Renal cortex interstitium (tissue), 11 donors: ENCODE measurements around the gene CRHR2. TPM values are rescaled to one million over a fixed set of nuclear protein-coding genes. Genes with fewer than 3 reads are reported as not detected.

Experiments used
- DNase-seq, 11 donors: peaks; one replicate each; pipeline ENCODE4 v3.0.0-alpha.2; 2013; ENCODE audit warnings: low read depth in 9 of 11, low spot score in 4 of 11; ENCODE audit errors: extremely low read depth in 1 of 11
- polyA plus RNA-seq, 3 donors: library from polyadenylated mRNA; unstranded; fragments of 120-200 nt; gene quantifications; one replicate each; pipeline ENCODE4 v1.2.1, GENCODE V29; 2013; ENCODE audit not compliant: insufficient read length in 3 of 3

The CRHR2 gene
- polyA plus RNA-seq, 3 donors: 0.13 to 0.20 TPM; not detected in 1

DNA sequence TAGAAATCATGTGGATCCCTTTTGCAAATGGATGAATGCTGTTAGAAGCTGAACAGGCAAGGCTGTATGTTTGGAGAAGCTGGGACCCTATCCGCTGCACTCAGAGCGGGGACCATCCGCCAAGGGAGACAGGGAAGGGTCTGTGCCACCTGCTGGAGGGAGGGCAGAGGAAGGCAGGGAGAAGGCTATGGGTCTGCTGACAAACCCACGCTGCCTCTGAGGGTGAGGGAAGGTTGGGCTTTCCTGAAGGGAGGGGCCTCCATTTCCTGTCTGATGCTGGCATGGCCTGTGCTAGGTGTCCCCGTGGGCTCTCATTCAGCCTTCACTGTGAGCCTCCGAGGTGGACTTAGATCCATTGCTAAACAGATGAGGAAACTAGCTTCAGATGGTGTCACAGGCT lies 5.3 kb upstream of the CRHR2 start:
- no peak for DNase-seq

DNA sequence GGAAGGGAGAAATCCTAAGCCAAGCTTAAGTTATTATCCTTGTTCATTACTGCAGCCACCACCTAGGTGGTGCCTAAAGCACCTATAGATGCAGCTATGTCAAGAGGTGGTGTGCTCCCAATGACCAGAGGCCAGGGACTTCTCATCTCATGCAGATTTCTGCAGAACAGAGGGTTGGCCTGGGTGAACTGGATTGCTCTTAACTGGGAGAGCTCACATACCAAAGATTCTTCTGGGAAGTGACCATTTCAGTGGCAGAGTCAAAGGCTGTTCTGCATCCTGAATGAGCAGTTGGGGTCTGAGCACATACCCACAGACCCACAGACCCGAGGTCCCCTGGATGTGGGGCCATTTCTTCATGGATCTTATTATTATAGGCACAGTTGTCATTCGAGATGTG lies 2.1 kb upstream of the CRHR2 start:
- no peak for DNase-seq

DNA sequence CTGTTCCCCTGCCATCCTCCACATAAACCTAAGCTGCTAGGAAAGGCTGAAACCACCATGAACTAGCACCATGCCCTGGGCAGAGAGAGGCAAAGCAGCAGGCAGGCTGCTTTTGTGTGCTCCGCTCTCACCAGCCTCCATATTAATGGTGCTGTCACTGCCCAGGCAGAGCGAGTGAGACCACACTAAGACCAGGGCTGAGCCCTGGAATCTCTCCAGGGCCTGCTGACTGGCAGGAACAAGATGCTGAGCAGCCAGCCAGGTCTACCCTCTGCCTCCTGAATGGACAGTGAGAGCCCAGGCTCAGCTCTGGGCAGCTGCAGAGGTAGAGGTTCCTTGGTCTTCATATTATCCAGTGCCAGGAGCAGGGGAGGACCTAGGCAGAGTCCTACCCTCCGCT lies 1.6 kb upstream of the CRHR2 start:
- no peak for DNase-seq

DNA sequence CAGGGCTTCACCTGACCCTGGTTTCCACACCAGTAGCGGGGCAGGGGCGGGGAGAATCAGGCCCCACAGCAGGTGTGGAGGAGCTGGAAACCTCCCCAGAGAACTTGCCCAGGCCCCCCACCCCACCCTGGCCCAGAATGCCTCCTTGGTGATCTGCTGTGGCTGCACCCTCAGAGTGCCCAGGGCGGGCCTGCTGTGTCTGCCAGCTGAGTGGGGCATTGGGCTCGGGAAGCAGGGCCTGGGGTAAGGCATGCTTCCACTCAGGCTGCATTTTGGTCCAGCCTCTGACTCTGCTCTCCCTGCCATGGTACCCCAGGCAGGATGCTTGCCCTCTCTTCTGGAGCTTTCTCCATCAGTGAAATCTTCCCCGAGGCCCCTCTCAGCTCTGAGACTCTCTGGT lies 1.1 kb upstream of the CRHR2 start:
- DNase-seq: no peak

DNA sequence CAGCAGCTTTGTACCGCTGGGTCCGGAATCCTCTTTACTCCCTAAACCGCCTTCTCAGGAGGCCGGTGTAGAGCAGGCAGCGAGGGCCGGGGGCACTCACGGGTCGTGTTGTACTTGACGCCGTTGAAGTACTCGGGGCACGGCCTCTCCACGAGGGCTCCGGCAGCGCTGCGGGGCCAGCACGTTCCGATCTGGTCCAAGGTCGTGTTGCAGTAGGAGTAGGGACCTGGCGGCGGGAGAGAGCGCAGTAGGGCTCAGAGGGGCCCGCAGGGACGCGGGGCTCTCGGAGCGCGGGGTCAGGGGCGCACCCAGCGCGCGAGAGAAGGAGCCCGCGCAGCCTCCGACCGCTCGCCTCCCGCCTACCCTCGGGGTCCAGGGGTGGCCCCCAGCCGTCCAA lies 443 bp downstream of the CRHR2 start:
- DNase-seq: no peak

DNA sequence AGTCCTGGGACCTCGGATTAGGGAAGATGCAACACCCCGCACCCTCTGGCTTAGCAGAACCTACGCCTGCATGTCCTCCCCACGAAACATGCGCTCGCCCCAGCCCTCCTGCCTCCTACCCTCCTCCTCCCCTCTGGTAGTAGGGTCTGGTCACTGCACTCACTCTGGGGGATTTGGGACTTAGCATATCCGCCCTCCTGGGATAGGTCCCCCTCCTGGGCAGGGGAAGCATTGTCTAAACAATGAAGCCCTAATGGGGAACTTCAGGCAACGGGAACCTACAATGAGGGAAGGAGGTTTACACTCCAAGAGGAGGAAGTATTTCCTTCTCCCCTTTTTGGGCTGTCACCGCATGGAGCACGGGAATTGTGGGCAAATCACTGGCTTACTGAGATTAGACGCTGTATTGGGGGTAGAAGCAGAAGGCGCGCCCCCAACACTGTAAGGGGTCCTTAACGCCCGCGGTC lies 892 bp downstream of the CRHR2 start:
- no peak for DNase-seq

DNA sequence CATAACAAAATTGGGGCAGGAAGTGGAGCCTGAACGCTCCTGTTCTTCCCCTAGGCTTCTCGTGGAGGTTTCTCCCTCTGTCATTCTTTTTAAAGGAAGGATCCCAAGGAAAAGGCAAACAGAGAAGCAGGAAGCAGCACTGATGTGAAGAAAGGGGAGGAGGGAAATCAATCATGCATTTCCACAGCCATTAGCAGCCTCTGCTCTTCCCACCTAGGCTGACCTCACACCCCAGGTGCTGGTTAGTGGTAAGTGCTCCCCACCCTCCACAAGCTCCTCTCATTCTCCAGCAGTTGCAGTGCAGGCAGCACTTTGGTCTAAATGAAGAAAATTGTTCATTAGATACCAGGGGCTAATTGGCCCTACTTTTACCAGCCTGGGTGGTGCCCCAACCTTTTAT lies 2.6 kb downstream of the CRHR2 start:
- no peak for DNase-seq

DNA sequence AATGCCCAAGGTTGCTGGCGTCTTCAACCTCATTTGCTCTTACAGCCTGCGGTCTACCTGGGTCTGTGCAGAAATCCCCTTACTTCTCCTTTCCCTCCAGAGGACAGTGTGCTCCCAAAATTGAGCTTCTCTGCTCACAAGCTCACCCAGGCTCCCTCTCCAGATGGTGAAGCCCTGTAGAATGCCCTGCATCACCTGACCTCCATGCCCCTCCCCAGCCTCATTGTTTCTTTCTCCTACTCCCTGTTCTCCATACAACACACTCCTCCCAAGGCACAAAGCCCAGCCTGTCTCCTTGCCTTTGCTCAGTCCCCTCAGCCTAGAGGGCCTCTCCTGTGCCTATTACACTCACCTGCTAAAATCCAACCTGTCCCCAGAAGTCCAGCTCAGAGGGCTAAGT lies 3.5 kb downstream of the CRHR2 start:
- no peak for DNase-seq

DNA sequence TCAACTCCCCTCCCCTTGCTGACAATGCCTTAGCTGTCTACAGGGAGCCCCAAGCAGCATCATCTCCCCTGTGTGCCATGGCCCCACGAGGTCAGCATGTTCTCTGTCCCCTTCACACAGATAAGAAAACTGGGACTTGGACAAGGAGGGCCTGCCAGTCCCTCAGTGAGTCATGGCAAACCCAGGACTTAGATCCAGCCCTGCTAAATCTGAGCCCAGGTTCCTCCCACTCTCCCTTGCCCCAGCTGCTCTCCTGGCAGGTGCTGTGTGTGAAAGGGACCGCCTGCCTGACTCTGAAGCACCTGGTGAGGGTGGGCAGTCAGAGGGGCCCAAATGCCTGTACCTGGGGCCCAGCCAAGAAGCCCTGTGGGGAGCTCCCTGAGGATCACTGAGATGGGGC lies 7.4 kb downstream of the CRHR2 start:
- DNase-seq: no peak

DNA sequence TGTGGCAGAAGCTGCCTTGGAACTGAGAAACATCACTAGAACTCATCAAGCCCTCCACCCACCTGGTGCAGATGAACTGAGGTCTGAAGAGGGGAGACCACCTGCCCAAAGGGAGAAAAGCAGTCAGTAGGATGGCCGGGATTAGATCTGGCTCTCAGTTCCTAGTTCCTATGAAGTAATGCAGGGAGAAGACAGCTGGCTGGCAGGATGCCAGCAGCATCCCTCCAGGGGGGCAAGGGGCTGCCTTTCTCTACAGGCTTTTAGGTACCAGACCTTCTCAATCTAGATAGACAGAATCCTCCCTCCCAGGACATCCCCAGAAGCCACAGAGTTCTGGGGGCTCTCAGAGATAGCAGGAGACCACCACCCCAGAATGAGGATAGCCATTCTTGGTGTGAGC lies 7.8 kb downstream of the CRHR2 start:
- DNase-seq: no peak

DNA sequence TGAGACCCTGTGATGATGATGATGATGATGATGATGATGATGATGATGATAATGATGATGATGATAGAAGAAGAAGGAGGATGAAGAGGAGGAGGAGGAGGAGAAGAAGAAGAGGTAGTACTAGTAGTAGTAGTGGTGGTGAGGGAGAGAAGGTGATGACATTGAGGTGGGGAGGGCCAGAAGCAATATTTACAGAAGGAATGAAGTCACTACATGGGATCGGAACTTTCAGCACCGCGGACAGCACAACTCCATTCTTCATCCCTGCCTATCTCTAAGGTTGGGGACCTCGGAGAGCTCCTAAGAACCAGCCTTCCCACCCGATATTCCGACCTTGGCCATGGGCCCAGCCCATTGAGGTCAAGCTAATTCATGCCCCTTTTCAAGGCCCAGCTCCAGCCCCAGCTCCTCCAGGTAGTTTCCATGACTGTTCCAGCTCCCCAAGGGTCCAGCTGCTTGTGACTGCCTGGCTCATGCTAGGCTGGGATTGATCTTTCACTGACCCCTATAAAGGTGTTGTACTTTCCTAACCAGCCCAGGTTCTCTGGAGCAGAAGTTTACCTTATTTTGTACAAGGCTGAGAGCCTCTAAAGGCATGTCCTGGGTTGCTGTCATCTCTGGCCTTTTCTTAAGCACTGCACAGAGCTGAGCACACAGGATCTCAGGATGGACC lies 10.3 kb downstream of the CRHR2 start:
- DNase-seq: peak; percentile 50 to 83 (median 73)

DNA sequence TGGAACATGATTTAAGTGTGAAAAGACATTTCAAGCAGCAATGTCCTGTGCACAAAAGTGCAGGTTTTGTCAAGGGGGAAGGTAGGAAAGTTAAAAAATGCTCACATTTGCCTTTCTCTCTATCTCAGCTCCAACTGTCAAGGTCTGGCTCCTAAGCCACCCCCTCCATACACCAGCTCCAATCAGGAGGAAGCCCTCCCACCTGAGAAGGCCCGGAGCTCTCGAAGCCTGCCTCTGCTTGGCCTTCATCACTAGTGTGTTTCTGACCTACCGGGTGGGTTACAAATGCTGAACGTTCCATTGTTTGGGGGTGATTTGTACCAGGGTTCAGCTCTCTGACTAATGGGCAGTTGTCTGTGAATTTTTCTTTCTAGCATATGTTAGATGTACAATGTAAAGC lies 14.2 kb downstream of the CRHR2 start:
- DNase-seq: no peak

DNA sequence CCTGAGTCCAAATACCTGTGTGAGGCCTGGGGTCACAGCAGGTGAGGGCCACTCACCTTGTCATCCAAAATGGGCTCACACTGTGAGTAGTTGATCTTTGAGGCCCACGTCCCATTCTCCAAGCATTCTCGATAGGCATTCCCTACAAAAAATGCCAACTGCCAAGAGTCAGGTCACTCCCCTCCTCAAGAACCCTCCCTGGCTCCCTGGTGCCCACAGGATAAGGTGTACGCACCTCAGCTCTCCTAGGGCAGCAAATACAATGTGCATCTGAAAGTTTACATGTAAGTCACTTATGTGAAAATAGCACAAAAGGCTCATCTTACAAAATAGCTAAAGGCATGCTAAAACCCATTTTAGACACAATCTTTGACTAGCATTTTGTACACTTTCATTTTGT lies 15.1 kb downstream of the CRHR2 start:
- DNase-seq: no peak

DNA sequence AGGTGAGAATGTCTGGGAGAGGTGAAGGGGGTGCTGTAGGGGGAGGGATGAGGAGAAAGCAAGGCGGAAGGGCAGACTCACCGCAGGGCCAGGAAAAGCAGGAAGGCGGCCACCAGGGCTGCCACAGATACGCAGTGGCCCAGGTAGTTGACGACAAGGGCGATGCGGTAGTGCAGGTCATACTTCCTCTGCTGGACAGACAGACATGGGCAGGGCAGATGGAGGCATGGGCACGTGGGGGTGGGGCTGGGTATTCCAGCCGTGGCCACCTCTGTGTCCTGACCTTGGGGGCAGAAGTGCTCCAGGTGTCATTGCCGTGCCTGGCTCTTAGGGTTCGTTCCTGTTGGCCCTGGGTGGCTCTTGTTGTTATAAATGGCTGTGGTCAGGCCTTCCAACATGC lies 16.8 kb downstream of the CRHR2 start:
- no peak for DNase-seq

DNA sequence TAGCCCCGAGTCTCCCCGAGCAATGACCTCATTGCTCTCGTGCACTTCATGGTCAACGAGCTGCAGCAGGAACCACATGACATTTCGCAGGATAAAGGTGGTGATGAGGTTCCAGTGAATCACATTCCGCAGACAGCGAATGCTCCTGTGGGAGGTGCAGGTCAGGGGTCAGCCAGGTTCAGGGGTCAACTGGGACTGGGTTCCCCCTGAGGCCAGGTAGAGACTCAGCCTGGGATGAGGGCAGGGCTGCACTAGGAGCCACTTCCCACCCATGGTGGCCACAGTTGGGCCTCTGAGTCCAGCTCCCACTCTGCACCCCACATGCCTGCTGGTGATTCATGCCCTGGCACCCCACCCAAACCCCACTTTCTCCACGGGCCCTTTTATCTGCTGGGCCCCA lies 17.2 kb downstream of the CRHR2 start:
- DNase-seq: no peak

DNA sequence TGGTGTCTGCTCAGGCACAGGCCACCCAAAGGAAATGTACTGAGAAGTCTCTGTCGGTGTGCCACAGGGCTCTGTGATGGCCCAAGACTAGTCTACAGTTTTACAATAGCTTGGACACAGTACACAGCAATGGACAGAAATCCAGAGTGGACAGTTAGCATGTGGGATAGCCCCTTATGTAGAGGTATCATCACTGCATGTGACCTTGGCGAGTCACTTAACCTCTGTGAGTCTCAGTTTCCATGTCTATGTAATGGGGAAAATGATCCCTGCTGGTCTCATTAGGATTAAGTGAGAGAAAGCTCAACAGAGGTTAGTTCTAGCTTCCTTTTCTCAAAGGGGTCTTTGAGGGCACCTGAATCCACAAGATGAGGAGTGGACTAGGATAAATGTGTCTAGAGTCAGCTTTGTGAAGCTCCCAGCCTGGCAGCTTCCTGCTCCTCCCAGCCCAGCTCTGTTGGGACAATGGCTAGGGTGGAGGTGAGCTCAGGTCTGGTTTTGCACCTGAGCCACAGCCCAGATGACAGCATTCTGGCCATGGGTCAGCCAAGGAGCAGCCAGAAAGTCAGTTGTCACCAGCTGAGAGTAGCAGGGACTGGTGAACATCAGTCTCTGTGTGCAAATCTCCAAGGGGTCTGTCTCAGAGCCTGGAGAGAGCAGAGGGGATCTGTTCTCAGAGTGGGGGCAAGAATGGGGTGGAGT lies 17.9 kb downstream of the CRHR2 start:
- no peak for DNase-seq

DNA sequence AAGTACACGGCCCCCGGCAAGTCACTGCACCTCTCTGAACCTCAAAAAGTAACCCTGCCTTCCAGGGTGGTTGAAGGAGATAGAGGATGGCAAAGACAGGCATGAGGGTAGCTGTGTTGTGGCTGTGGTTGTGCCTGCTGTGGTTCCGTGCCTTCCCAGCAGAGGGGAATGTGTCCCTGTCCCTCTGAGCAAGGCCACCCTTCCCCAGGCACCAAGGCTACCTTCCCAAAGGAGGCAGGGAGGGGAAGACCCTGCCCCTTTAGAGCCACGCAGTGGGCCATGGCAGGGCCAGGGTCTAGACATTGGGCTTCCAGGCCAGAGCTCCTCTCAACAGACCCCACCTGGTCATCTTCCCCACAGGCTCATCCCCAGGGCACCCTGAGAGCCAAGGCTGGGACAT lies 18.8 kb downstream of the CRHR2 start:
- DNase-seq: no peak

DNA sequence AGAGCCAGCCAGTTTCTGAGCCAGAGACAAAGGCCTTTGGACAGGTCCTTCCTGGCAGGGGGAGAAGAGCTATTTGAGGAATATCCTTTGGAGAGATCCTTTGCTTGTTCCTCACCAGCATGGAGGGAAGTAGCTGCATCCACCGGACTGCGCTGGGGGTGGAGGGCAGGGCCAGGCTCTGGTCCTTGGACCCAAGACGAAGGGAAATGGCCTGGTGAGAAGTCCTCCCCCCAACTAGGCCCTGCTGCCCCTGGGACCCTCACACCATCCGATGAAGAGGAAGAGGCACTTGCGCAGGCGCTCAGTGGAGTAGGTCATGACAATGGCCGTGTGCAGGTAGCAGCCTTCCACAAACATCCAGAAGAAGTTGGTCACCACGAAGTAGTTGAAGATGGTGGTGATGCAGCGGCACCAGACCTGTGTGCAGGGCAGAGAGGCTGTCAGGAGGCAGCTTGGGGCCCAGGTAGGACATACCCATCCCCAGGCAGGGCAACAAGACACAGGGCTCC lies 19.8 kb downstream of the CRHR2 start:
- DNase-seq: no peak

DNA sequence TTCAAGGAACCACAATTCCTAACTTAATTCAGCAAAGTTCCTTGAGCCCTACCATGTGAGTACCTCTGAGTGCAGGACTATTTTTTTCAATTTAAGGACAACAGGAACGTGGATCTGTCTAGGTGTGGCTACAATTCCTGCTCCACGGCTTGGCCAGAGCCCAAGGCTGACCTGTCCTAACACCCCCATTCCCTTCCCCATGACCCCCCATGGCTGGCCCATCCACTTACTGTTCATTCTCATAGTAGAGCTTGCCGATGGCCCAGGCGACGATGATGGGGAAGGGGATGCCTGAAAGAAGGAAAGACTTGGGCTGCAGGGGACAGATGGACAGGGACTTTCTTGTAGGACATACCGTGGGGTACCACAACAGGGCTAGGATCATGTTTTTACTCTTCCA lies 20.3 kb downstream of the CRHR2 start:
- no peak for DNase-seq

DNA sequence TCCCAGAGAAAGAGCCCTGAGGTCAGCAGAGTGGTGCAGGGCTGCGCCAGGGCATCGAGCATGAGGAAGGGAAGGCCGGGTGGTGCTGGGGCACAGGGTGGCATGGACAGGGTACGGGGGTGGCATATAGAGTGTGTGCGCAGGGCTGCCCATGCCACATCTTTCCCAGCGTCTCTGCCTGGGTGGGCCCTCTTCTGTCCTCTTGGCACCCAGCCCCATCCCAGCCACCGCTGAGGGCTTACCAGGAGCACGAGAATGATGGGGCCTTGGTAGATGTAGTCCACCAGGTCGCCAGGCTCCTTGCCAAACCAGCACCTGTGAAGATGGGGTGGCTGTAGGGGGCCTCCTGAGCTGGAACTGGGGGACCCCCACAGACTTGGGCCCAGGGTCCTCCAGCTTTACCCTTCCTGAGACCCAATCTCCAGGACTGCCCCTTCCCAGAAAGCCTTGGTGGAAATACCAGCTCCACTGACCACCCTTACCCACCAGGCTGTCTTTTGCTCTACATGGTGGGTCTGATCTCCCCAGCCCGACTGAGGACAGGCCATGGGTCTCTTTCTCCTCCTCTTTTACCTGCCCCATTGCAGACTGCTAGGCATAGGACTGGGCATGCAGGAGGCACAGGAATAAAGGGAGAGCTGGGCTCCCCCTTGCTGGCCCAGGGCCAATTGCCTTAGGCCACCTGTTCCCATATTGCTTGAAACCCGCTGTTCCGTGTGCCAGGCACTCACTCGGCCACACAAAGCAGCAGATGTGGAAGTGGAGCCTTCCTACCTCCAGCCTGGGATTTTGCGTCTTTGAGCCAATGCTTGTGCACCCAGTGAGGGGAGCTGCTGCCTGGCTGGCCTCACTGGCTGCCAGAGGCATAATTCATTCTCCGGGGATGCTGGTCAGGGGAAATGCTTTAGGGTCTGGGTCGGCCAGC lies 21.7 kb downstream of the CRHR2 start:
- no peak for DNase-seq
